IPS-15b (cell line): ENCODE measurements around the gene ZNRF1.
"Not testable (repeated sequence)": the region's sequence is repeated elsewhere in the genome, so short reads cannot be mapped to it uniquely, and the experiment has no call there.

Experiments
- H3K27me3 ChIP-seq: one replicate; pipeline ENCODE4 v1.6.1; 2013; ENCODE audit warnings: low read length; ENCODE audit not compliant: control insufficient read depth, insufficient read depth
- H3K36me3 ChIP-seq: one replicate; pipeline ENCODE4 v1.6.1; 2013; ENCODE audit warnings: low read length; ENCODE audit not compliant: control insufficient read depth, insufficient read depth
- H3K4me1 ChIP-seq: one replicate; pipeline ENCODE4 v1.6.1; 2013; ENCODE audit warnings: mild to moderate bottlenecking, low read length; ENCODE audit not compliant: control insufficient read depth, insufficient read depth
- H3K4me3 ChIP-seq: one replicate; pipeline ENCODE4 v1.5.1; 2013; ENCODE audit warnings: low read depth, low read length
- H3K9ac ChIP-seq: one replicate; pipeline ENCODE4 v1.6.1; 2013; ENCODE audit warnings: low read depth, mild to moderate bottlenecking, low read length
- H3K9me3 ChIP-seq: one replicate; pipeline ENCODE4 v1.6.1; 2013; ENCODE audit warnings: mild to moderate bottlenecking, low read length; ENCODE audit not compliant: control insufficient read depth, insufficient read depth

The ZNRF1 gene

DNA sequence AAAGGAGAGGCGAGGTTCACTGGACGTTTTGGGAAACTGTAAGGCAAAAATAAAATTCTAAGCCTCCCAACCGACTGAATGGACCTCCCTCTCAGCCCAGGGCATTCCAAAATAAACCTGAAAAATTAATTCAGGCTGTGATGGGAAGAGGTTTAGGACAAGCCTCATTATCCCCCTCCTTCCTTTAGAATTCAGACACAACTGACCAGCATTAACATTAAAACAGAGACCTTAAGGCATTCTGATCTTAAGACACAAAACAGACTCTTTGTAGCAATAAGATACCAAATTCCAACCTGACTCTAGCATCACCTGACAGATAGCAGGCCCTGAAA lies 118.1 kb downstream of the ZNRF1 start:
- Histone ChIP-seq H3K4me3 (peak overlapping the region; percentile 66), H3K36me3 (peaks cover 23% of the 10 kb centered on the region), H3K9ac (no peak overlapping the region), H3K4me1 (peaks cover 16% of the 10 kb centered on the region), H3K9me3 (peaks cover 6% of the 10 kb centered on the region), H3K27me3 (no peaks in the 10 kb centered on the region)

DNA sequence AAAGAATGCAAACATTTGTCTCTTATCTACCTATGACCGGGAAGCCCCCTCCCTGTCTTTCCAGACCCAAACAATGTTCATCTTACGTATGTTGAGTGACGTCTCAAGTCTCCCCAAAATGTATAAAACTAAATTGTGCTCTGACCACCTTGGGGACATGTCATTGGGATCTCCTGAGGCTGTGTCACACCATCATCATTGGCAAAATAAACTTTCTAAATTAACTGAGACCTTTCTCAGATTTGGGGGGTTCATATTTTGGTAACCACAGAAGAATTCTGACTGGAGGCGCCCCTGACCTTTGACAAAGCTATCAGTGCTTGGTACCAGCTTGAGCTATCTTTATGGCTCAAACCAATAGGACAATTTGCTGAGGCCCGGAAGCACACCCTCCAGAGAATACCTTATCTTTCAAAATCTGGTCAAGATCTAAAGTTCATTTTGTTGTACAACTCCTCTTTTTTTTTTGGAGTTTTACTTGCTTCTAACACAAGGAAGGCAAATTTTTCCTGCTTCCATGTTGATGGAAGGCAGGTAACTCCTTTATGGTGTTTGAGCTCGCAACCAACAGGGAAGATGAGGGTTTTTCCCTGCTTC lies 120.2 kb downstream of the ZNRF1 start:
- H3K36me3 ChIP-seq = peaks cover 7% of the 10 kb centered on the region
- no peaks in the 10 kb centered on the region for H3K27me3 ChIP-seq
- no peak overlapping the region for H3K9ac ChIP-seq
- peaks cover 9% of the 10 kb centered on the region for H3K9me3 ChIP-seq
- H3K4me1 ChIP-seq = peaks cover 16% of the 10 kb centered on the region
- H3K4me3 ChIP-seq = no peak overlapping the region

DNA sequence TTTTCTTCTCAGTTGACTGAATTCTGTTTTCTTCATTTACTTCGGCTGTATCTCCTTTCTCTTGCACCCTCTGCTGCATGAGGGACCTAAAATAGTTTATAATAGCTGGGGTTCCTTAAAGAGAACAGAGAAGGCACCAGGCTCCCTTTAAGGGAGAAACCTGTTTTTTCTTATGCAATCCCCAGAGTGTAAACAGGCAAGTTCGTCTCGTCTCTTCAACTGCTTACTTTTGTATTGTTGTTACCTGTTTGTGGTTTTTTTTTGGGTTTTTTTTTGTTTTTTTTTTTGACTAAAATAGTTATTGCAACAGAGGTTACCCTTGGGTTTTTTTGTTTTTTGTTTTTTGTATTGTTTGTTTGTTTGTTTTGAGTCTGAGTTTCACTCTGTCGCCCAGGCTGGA lies 121.4 kb downstream of the ZNRF1 start:
- Histone ChIP-seq H3K27me3 (no peaks in the 10 kb centered on the region), H3K36me3 (peaks cover 4% of the 10 kb centered on the region), H3K4me3 (no peak overlapping the region), H3K9ac (no peak overlapping the region), H3K4me1 (peaks cover 16% of the 10 kb centered on the region), H3K9me3 (peaks cover 9% of the 10 kb centered on the region)

DNA sequence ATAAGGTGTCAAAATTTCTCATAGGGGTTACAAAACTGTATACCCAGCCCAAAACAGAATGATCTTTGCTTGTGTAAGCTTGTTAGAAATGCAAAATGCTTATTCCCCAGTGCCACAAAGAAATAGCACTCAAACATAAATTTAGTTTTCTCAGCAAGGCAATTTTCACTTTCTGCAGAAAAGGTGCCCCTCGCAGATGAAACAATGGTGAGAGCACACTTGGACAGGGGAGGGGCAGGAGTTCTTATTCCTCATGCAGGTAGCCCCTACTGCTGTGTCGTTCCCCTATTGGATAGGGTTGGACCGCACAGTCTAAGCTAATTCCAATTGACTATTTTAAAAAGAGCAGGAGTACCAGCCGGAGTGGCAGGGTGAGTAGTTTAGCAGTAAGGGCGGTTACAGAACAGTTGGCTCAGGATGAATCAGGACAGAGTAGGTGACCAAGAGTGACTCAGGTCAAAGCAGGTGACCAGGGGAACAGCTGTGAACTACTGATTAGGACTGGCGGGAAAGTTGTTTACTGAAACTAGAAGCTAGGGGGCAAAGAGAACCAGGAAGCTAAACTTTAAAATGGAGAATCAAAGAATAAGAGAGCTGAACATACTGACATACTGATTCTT lies 123.2 kb downstream of the ZNRF1 start:
- Histone ChIP-seq H3K9me3 (peaks cover 9% of the 10 kb centered on the region), H3K9ac (no peak overlapping the region), H3K4me3 (no peak overlapping the region), H3K4me1 (peaks cover 10% of the 10 kb centered on the region), H3K36me3 (peaks cover 4% of the 10 kb centered on the region), H3K27me3 (no peaks in the 10 kb centered on the region)

DNA sequence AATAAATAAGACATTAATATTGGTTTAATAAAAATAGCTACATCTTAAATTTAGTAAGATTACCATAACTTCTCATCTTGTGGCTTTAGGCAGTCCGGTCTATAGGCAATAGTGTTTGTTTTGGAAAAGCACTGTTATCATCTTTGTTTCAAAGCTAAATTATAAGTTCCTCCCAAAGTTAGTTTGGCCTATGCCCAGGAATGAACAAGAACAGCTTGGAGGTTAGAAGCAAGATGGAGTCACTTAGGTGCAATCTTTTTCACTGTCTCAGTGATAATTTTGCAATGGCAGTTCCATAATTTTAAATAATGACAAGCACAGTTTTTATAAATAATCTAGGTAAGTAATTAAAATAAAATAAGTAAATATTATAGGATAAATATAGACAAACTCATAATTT lies 123.8 kb downstream of the ZNRF1 start:
- Histone ChIP-seq H3K9me3 (peaks cover 9% of the 10 kb centered on the region), H3K4me1 (peaks cover 9% of the 10 kb centered on the region), H3K36me3 (peaks cover 4% of the 10 kb centered on the region), H3K27me3 (no peaks in the 10 kb centered on the region), H3K9ac (no peak overlapping the region), H3K4me3 (no peak overlapping the region)

DNA sequence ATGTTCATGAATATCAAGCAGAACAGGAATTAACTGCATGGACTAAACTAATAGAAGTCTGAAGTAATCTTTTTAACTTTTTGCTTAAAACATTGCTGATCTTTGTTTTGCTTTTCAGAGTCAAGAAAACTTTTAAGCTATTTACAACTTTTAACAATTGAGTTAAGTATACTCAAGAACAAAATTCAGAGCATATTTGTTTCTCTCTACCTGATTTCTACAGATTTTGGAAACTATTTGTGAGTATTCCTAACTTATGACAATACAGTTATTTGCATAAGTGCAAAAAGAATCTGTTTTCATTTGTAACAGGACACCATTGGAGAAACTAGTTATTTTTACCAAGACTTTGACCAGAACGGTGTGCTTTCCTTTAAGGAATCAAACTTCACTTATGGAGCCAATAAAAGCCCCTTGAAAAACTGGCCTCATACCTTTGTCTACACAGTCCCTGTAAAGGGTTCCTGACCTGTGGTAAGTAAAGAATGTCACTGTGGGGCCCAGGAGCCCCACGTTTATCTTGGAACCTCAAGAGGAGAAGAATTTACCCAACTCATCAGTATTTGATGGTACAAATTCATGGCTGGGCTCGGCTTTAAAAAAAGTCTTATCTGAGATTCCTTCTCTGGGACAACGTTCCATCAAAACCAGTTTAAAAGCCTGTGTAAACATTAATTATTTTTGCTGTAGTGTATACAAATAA lies 129.0 kb downstream of the ZNRF1 start:
- H3K9me3 ChIP-seq = peaks cover 2% of the 10 kb centered on the region
- H3K4me1 ChIP-seq = peaks cover 4% of the 10 kb centered on the region
- H3K27me3 ChIP-seq = no peaks in the 10 kb centered on the region
- H3K4me3 ChIP-seq = no peak overlapping the region
- H3K9ac ChIP-seq = no peak overlapping the region
- no peaks in the 10 kb centered on the region for H3K36me3 ChIP-seq

DNA sequence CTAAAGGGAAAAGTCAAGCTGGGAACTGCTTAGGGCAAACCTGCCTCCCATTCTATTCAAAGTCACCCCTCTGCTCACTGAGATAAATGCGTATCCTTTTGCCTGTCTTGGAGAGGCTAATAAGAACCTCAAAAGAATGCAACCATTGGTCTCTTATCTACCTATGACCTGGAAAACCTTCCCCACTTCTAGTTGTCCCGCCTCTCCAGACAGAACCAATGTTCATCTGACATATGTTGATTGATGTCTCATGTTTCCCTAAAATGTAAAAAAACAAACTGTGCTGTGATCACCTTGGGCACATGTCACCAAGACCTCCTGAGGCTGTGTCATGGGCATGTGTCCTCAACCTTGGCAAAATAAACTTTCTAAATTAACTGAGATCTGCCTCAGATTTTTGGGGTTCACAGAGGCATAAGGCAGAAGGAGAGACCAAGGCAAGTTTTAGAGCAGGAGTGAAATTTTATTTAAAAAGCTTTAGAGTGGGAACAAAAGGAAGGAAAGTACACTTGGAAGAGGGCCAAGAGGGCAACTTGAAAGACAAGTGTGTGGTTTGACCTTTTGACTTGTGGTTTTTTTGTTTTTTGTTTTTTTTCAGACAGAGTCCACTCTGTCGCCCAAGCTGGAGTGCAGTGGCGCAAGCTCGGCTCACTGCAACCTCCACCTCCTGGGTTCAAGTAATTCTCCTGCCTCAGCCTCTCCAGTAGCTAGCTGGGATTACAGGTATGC lies 130.8 kb downstream of the ZNRF1 start:
- not testable (repeated sequence) for H3K9ac ChIP-seq, H3K27me3 ChIP-seq, H3K4me1 ChIP-seq, H3K36me3 ChIP-seq, H3K9me3 ChIP-seq, H3K4me3 ChIP-seq

DNA sequence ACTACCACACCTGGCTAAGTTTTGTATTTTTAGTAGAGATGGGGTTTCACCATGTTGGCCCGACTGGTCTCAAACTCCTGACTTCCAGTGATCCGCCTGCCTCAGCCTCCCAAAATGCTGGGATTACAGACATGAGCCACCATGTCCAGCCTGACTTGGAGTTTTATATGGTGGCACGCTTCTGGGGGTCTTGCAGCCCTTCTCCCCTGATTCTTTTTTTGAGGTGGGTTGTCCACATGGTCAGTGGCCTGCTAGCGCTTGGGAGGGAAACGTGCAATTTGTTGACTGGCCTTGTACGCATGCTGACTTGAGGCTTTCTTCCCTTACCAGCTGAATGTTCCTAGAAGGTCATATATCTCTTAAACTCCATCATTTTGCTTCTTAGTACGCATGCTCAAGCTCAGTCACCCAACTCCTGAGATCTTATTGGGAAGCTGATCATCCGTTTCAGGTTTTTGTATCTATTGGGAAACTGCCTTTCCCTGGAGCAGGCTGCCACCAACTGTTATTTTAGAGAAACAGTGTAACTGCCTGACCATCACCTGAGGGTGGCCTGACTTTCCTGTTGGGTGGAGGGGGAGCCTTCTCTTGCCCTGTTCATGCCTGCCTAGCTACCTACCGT lies 131.4 kb downstream of the ZNRF1 start:
- Histone ChIP-seq H3K36me3 (no peaks in the 10 kb centered on the region), H3K4me1 (peaks cover 4% of the 10 kb centered on the region), H3K27me3 (no peaks in the 10 kb centered on the region), H3K4me3 (no peak overlapping the region), H3K9ac (no peak overlapping the region), H3K9me3 (peaks cover 2% of the 10 kb centered on the region)

DNA sequence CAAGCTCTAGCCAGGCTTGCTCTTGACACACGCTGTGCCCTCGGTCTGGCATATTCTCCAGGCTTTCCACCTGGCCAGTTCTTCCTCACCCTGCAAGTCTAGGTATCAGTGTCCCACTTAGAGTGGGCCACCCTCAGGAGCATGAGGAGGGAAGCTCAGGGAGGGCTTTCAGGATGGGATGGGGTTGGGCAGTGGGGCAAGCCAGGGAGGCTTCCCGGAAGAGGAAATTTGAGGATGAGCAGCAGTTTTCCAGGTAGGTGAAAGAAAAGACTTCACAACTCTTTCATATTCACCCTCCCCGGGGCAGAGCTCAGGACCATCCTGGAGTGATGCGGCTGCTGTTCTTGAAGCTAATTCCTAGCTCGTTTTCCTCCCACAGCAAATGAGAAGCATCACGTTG lies 132.3 kb downstream of the ZNRF1 start:
- Histone ChIP-seq H3K9ac (no peak overlapping the region), H3K27me3 (no peaks in the 10 kb centered on the region), H3K4me3 (no peak overlapping the region), H3K4me1 (peaks cover 4% of the 10 kb centered on the region), H3K36me3 (no peaks in the 10 kb centered on the region), H3K9me3 (peaks cover 2% of the 10 kb centered on the region)

DNA sequence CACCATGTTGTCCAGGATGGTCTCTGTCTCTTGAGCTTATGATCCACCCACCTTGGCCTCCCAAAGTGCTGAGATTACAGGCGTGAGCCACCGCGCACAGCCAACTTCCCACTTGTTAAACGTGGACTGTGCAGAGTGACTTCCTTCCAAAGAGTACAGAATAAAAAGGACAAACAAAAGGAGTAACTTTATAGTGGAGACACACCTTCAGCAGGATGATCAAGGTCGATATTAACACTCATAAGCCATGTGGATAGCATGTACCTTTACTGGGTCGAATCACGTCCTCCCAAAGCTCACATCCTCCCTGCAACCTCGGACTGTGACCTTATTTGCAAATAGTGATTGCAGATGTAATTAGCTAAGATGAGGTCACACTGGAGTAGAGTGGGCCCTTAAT lies 139.4 kb downstream of the ZNRF1 start:
- Histone ChIP-seq H3K27me3 (no peaks in the 10 kb centered on the region), H3K4me3 (no peak overlapping the region)

DNA sequence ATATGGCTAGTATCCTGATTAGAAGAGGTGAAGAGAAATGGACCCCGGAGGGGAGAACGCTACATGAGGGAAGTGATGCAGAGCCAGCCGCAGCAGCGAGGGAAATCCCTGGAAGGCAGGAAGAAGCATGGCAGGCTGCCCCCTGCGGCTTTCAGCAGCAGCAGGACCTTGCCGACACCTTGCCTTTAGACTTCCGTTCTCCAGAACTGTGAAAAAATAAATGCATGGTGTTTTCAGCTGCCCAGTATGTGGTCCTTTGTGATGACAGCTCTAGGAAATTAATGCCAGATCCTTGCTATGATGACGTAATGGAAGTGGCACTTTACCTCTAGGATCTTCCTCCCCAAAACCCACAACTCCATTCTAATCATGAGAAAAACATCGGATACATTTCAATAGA lies 139.8 kb downstream of the ZNRF1 start:
- H3K4me3 ChIP-seq = no peak overlapping the region
- no peaks in the 10 kb centered on the region for H3K36me3 ChIP-seq
- H3K9ac ChIP-seq = no peak overlapping the region
- H3K9me3 ChIP-seq = no peaks in the 10 kb centered on the region
- no peaks in the 10 kb centered on the region for H3K27me3 ChIP-seq
- H3K4me1 ChIP-seq = peaks cover 5% of the 10 kb centered on the region

More for the DNA sequence above, 139.4 kb downstream of the ZNRF1 start:
- H3K9ac ChIP-seq = no peak overlapping the region
- H3K4me1 ChIP-seq = peaks cover 5% of the 10 kb centered on the region
- H3K9me3 ChIP-seq = no peaks in the 10 kb centered on the region
- no peaks in the 10 kb centered on the region for H3K36me3 ChIP-seq
